ENCODE data around the gene FEM1C.

The FEM1C gene

GRCh38 chr5:115526604-115527003, 18.0 kb downstream of the FEM1C start:
- peaks cover 14% of the 10 kb centered on the region for H3K79me1 ChIP-seq (replicated peaks; ENCODE audit: low read length, poor library complexity, severe bottlenecking)
- peaks cover 2 to 65% of the 10 kb centered on the region in 2 experiments for H3K36me3 ChIP-seq (ENCODE audit: control insufficient read depth in 1 of 2, insufficient read depth in 2 of 2, low read depth in 1 of 2, low read length in 2 of 2)
- no peak overlapping the region for H2BK12ac ChIP-seq (ENCODE audit: low read length in 2 of 2)
- no peak overlapping the region for H3K27ac ChIP-seq (ENCODE audit: low read length, poor library complexity, severe bottlenecking)
- no CpG with 5 or more reads among the region's 2 CpGs for WGBS
- H2AFZ ChIP-seq (ENCODE audit: low read depth, low read length): no peak overlapping the region
- H4K91ac ChIP-seq (ENCODE audit: low read length): no peak overlapping the region
- DNase-seq: no peak
- no peak overlapping the region for H2BK5ac ChIP-seq (ENCODE audit: low read depth, low read length, poor library complexity, severe bottlenecking)
- no peak overlapping the region for H3K4ac ChIP-seq (ENCODE audit: low read depth in 1 of 2, low read length in 2 of 2)
- no peak overlapping the region for H2BK120ac ChIP-seq (ENCODE audit: low read depth, low read length)
- no peak overlapping the region for H3K9ac ChIP-seq (ENCODE audit: low read length)
- no peak overlapping the region for H3K23ac ChIP-seq (ENCODE audit: low read length in 2 of 2)
- H2BK15ac ChIP-seq (ENCODE audit: low read depth, poor library complexity, severe bottlenecking): no peak overlapping the region
- H3K4me2 ChIP-seq (ENCODE audit: low read length, poor library complexity, severe bottlenecking): no peak overlapping the region
- no peak overlapping the region for H3K18ac ChIP-seq (ENCODE audit: low read depth in 1 of 2, low read length in 2 of 2)
- no peak overlapping the region for H4K8ac ChIP-seq (ENCODE audit: low read length)
- no peaks in the 10 kb centered on the region for H3K9me3 ChIP-seq (ENCODE audit: control insufficient read depth, low read length)
- no peaks in the 10 kb centered on the region for H3K27me3 ChIP-seq (ENCODE audit: control insufficient read depth in 1 of 2, insufficient read depth in 1 of 2, low read length in 2 of 2)
- H3K4me1 ChIP-seq (ENCODE audit: control insufficient read depth, insufficient read depth, low read depth, low read length): peaks cover under 1% of the 10 kb centered on the region
- no peak overlapping the region for H3K4me3 ChIP-seq (ENCODE audit: insufficient read depth in 1 of 2, low read depth in 1 of 2, low read length in 2 of 2)
- no peak overlapping the region for H3K14ac ChIP-seq (ENCODE audit: low read length in 2 of 2)
- H2AK5ac ChIP-seq (ENCODE audit: low read length, severe bottlenecking): no peak overlapping the region

DNA sequence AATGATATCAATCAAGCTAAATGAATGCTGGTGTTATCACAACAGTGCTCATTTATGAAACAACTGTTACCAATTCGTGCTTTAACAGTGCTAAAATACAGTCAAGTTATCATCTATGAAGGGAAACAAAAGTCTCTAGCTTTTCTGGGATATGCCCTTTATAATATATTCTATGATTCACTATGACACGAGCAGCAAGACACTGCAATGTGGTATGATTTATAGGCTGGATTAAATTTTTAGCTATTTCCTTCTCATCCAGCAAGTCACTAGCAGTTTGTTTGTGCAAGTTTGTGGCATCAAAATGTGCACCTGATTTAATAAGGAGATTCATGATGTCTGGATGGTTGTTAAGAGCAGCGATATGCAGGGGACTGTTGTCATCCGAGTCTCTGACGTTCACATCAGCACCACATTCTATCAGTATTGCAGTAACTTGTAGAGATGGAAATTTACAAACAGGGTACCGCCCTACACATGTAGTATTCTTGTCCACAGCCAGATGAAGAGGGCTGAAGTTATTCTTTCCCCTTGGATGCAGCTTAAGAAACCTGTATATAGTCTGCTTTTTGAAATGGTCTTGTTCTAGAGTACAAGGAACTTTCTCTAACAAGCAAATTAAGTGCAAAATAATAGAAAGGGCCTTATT, 20.3 kb downstream of the FEM1C start:
- Histone ChIP-seq H2BK12ac (ENCODE audit: low read length in 2 of 2) (no peak overlapping the region), H3K9me3 (ENCODE audit: control insufficient read depth, low read length) (no peaks in the 10 kb centered on the region), H4K91ac (ENCODE audit: low read length) (no peak overlapping the region), H2AK5ac (ENCODE audit: low read length, severe bottlenecking) (no peak overlapping the region), H3K4me2 (ENCODE audit: low read length, poor library complexity, severe bottlenecking) (no peak overlapping the region), H3K4me3 (ENCODE audit: insufficient read depth in 1 of 2, low read depth in 1 of 2, low read length in 2 of 2) (no peak overlapping the region), H3K23ac (ENCODE audit: low read length in 2 of 2) (no peak overlapping the region), H3K36me3 (ENCODE audit: control insufficient read depth in 1 of 2, insufficient read depth in 2 of 2, low read depth in 1 of 2, low read length in 2 of 2) (peaks cover 2 to 80% of the 10 kb centered on the region in 2 experiments), H3K9ac (ENCODE audit: low read length) (no peak overlapping the region), H2BK15ac (ENCODE audit: low read depth, poor library complexity, severe bottlenecking) (no peak overlapping the region), H3K4me1 (ENCODE audit: control insufficient read depth, insufficient read depth, low read depth, low read length) (no peaks in the 10 kb centered on the region), H3K4ac (ENCODE audit: low read depth in 1 of 2, low read length in 2 of 2) (no peak overlapping the region), H2BK5ac (ENCODE audit: low read depth, low read length, poor library complexity, severe bottlenecking) (no peak overlapping the region), H3K14ac (ENCODE audit: low read length in 2 of 2) (no peak overlapping the region), H2AFZ (ENCODE audit: low read depth, low read length) (no peak overlapping the region), H3K27me3 (ENCODE audit: control insufficient read depth in 1 of 2, insufficient read depth in 1 of 2, low read length in 2 of 2) (no peaks in the 10 kb centered on the region), H2BK120ac (ENCODE audit: low read depth, low read length) (no peak overlapping the region), H3K18ac (ENCODE audit: low read depth in 1 of 2, low read length in 2 of 2) (no peak overlapping the region), H4K8ac (ENCODE audit: low read length) (no peak overlapping the region), H3K79me1 (replicated peaks; ENCODE audit: low read length, poor library complexity, severe bottlenecking) (peaks cover 14% of the 10 kb centered on the region), H3K27ac (ENCODE audit: low read length, poor library complexity, severe bottlenecking) (no peak overlapping the region)
- 96% methylated on average over 4 of the region's 6 CpGs for WGBS
- DNase-seq: no peak

GRCh38 chr5:115522832-115523403, 21.7 kb downstream of the FEM1C start:
- H4K8ac ChIP-seq (ENCODE audit: low read length): no peak overlapping the region
- no peak overlapping the region for H2BK5ac ChIP-seq (ENCODE audit: low read depth, low read length, poor library complexity, severe bottlenecking)
- peaks cover 2 to 85% of the 10 kb centered on the region in 2 experiments for H3K36me3 ChIP-seq (ENCODE audit: control insufficient read depth in 1 of 2, insufficient read depth in 2 of 2, low read depth in 1 of 2, low read length in 2 of 2)
- no peak overlapping the region for H2BK120ac ChIP-seq (ENCODE audit: low read depth, low read length)
- no peak overlapping the region for H2AK5ac ChIP-seq (ENCODE audit: low read length, severe bottlenecking)
- no peak overlapping the region for H3K4ac ChIP-seq (ENCODE audit: low read depth in 1 of 2, low read length in 2 of 2)
- no peaks in the 10 kb centered on the region for H3K27me3 ChIP-seq (ENCODE audit: control insufficient read depth in 1 of 2, insufficient read depth in 1 of 2, low read length in 2 of 2)
- no peak overlapping the region for H3K9ac ChIP-seq (ENCODE audit: low read length)
- no peak overlapping the region for H4K91ac ChIP-seq (ENCODE audit: low read length)
- H3K14ac ChIP-seq (ENCODE audit: low read length in 2 of 2): no peak overlapping the region
- no peak overlapping the region for H2BK12ac ChIP-seq (ENCODE audit: low read length in 2 of 2)
- H3K79me1 ChIP-seq (replicated peaks; ENCODE audit: low read length, poor library complexity, severe bottlenecking): peaks cover 12% of the 10 kb centered on the region
- H3K4me2 ChIP-seq (ENCODE audit: low read length, poor library complexity, severe bottlenecking): no peak overlapping the region
- no peak overlapping the region for H3K18ac ChIP-seq (ENCODE audit: low read depth in 1 of 2, low read length in 2 of 2)
- H3K4me3 ChIP-seq (ENCODE audit: insufficient read depth in 1 of 2, low read depth in 1 of 2, low read length in 2 of 2): no peak overlapping the region
- no peak overlapping the region for H2AFZ ChIP-seq (ENCODE audit: low read depth, low read length)
- H2BK15ac ChIP-seq (ENCODE audit: low read depth, poor library complexity, severe bottlenecking): no peak overlapping the region
- no peaks in the 10 kb centered on the region for H3K9me3 ChIP-seq (ENCODE audit: control insufficient read depth, low read length)
- no peak overlapping the region for H3K23ac ChIP-seq (ENCODE audit: low read length in 2 of 2)
- no peaks in the 10 kb centered on the region for H3K4me1 ChIP-seq (ENCODE audit: control insufficient read depth, insufficient read depth, low read depth, low read length)
- no peak for DNase-seq
- no peak overlapping the region for H3K27ac ChIP-seq (ENCODE audit: low read length, poor library complexity, severe bottlenecking)

- DNase-seq: no peak
- Histone ChIP-seq H2AK5ac (ENCODE audit: low read length, severe bottlenecking) (no peak overlapping the region), H3K18ac (ENCODE audit: low read depth in 1 of 2, low read length in 2 of 2) (no peak overlapping the region), H3K4ac (ENCODE audit: low read depth in 1 of 2, low read length in 2 of 2) (no peak overlapping the region), H3K4me2 (ENCODE audit: low read length, poor library complexity, severe bottlenecking) (no peak overlapping the region), H2AFZ (ENCODE audit: low read depth, low read length) (no peak overlapping the region), H3K14ac (ENCODE audit: low read length in 2 of 2) (no peak overlapping the region), H2BK12ac (ENCODE audit: low read length in 2 of 2) (no peak overlapping the region), H3K27me3 (ENCODE audit: control insufficient read depth in 1 of 2, insufficient read depth in 1 of 2, low read length in 2 of 2) (no peaks in the 10 kb centered on the region), H3K4me3 (ENCODE audit: insufficient read depth in 1 of 2, low read depth in 1 of 2, low read length in 2 of 2) (no peak overlapping the region), H4K8ac (ENCODE audit: low read length) (no peak overlapping the region), H3K27ac (ENCODE audit: low read length, poor library complexity, severe bottlenecking) (no peak overlapping the region), H3K79me1 (replicated peaks; ENCODE audit: low read length, poor library complexity, severe bottlenecking) (peaks cover 5% of the 10 kb centered on the region), H2BK5ac (ENCODE audit: low read depth, low read length, poor library complexity, severe bottlenecking) (no peak overlapping the region), H3K9ac (ENCODE audit: low read length) (no peak overlapping the region), H3K9me3 (ENCODE audit: control insufficient read depth, low read length) (no peaks in the 10 kb centered on the region), H3K23ac (ENCODE audit: low read length in 2 of 2) (no peak overlapping the region), H2BK120ac (ENCODE audit: low read depth, low read length) (no peak overlapping the region), H3K4me1 (ENCODE audit: control insufficient read depth, insufficient read depth, low read depth, low read length) (no peaks in the 10 kb centered on the region), H2BK15ac (ENCODE audit: low read depth, poor library complexity, severe bottlenecking) (no peak overlapping the region), H3K36me3 (ENCODE audit: control insufficient read depth in 1 of 2, insufficient read depth in 2 of 2, low read depth in 1 of 2, low read length in 2 of 2) (peaks cover 2 to 76% of the 10 kb centered on the region in 2 experiments), H4K91ac (ENCODE audit: low read length) (no peak overlapping the region)
- WGBS: no CpG with 5 or more reads among the region's 2 CpGs
These were observed 24.4 kb downstream of the FEM1C start for GRCh38 chr5:115520191-115520590.

Measured in mesenchymal stem cell (in vitro differentiated cells and primary cell).